ENCODE data around the gene TOGARAM2. TPM values are rescaled to one million over a fixed set of nuclear protein-coding genes. Genes with fewer than 3 reads are reported as not detected.
A peak's percentile ranks its signal among the peaks of the same experiment; 100 is the strongest.

The TOGARAM2 gene
- total and polyA plus RNA-seq, 2 of the 13 experiments (the other 11 are each of a cell fraction or from before 2014, with no cell fraction given) = under 0.01 to 0.05 TPM

DNA sequence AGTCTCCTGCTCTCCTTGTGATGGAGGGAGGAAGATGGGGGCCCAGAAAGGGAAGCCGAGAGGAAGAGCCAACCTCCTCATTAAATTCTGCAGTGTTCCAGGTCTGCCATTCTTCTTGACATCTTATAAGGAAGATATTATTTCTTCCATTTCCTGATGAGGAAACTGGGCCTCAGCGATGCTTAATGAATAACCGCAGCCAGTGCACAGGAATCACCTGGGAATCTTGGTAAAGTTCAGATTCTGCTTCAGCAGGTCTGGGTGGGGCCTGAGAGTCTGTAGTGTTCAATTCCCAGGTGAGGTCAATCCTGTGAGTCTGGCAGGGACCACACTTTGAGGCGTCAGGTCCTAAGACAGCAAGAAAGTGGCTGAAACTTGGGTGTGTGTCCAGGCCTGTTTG lies 75.9 kb downstream of the TOGARAM2 start (continued):
- TF ChIP-seq ZNF142 (CRISPR knock-in tag; IDR thresholded peaks at IDR 0.05) (no peak), NRL (CRISPR knock-in tag; IDR thresholded peaks at IDR 0.05; ENCODE audit: borderline replicate concordance) (no peak), SP1 (IDR thresholded peaks at IDR 0.05) (no peak), SP1 (CRISPR knock-in tag; IDR thresholded peaks at IDR 0.05) (no peak)

- no peak overlapping the region for H3K27ac ChIP-seq (ENCODE audit: extremely low read length, insufficient read depth, low read length)
- FAIRE-seq (no peak), ATAC-seq (no peak), DNase-seq (ENCODE audit: low spot score) (no peak)
- intact Hi-C loops (cut with micrococcal nuclease; ENCODE audit: unreplicated experiment) = no loop called here
- H3K4me1 ChIP-seq (ENCODE audit: insufficient read depth, low read length) = no peaks in the 10 kb centered on the region
- H3K79me2 ChIP-seq (ENCODE audit: insufficient read depth, low read length) = no peaks in the 10 kb centered on the region
- TF ChIP-seq ZNF567 (CRISPR knock-in tag; IDR thresholded peaks at IDR 0.05; ENCODE audit: borderline replicate concordance) (no peak), NFE2L2 (IDR thresholded peaks at IDR 0.05; ENCODE audit: low read length) (0 out of 2 replicates have a peak, but pooled peaks have one; percentile 33), E2F5 (CRISPR knock-in tag; conservative IDR thresholded peaks at IDR 0.05) (no peak)
- 0% methylated on average over 1 of the region's 1 CpG for WGBS (ENCODE audit: low lambda C conversion rate)
- ChIA-PET POLR2A (no interaction called here), CTCF (ENCODE audit: low intra/inter-chr PET ratio, low total read pairs) (no interaction called here)
- no peak overlapping the region for H3K9ac ChIP-seq (ENCODE audit: insufficient read depth, low read depth, low read length)
- H3K4me3 ChIP-seq (replicated peaks in 1 of 3; ENCODE audit: insufficient read depth in 1 of 3, low read depth in 2 of 3, low read length in 3 of 3) = no peak overlapping the region
- no peaks in the 10 kb centered on the region for H3K36me3 ChIP-seq (replicated peaks in 1 of 2; ENCODE audit: control insufficient read depth in 1 of 2, insufficient read depth in 2 of 2, low read length in 2 of 2)
- no peak overlapping the region for H2AFZ ChIP-seq (ENCODE audit: low read length)
- no peak overlapping the region for H3K4me2 ChIP-seq (ENCODE audit: low read depth, low read length)
- no peaks in the 10 kb centered on the region for H3K9me3 ChIP-seq (ENCODE audit: low read length)
- in situ Hi-C loops (cut with HindIII; ENCODE audit: extremely low pct_ligation_motif_present, low pct_unique_long_range_greater_than_20kb) = no loop called here
- peaks cover 2 to 56% of the 10 kb centered on the region in 2 experiments; a peak in 3 of 5 replicates for H3K27me3 ChIP-seq (ENCODE audit: control insufficient read depth in 1 of 2, insufficient read depth in 2 of 2, low read length in 2 of 2)
- BruUV-seq (replicated peaks) = no TSS peak
- no peaks in the 10 kb centered on the region for H4K20me1 ChIP-seq (ENCODE audit: insufficient read depth, low read length)
These were observed 78.5 kb downstream of the TOGARAM2 start for GRCh38 chr2:29059624-29060023.

All from HepG2 (cell line).